ENCODE results near the gene LAPTM4A. TPM values are rescaled to one million over a fixed set of nuclear protein-coding genes. Genes with fewer than 3 reads are reported as not detected.

Gene LAPTM4A
- total RNA-seq, 2 experiments from 2014 or later = 8.4 to 26.2 TPM

GRCh38 chr2:19989667-19990415, 61.6 kb downstream of the LAPTM4A start, which contains the start of gene WDR35:
WDR35 (minus strand) TSS chr2:19990105; CDS start chr2:19990015, 90 bp downstream.
- Histone ChIP-seq H3K9me3 (ENCODE audit: low read length) (no peaks in the 10 kb centered on the region), H3K4me3 (ENCODE audit: low read depth, low read length, poor library complexity, severe bottlenecking) (no peak within 1 kb of the TSS), H3K36me3 (ENCODE audit: insufficient read depth, low read length) (no peaks in the 10 kb centered on the region), H3K27ac (ENCODE audit: low read depth, low read length, poor library complexity, severe bottlenecking) (no peak within 1 kb of the TSS), H3K4me1 (ENCODE audit: insufficient read depth, low read length, poor library complexity, severe bottlenecking) (no peaks in the 10 kb centered on the region), H3K79me2 (ENCODE audit: insufficient read depth, low read depth, low read length) (no peaks in the 10 kb centered on the region), H4K20me1 (ENCODE audit: insufficient read depth, low read length) (no peaks in the 10 kb centered on the region), H2AFZ (ENCODE audit: low read length) (no peak within 1 kb of the TSS), H3K9me2 (ENCODE audit: insufficient read depth, low read length) (no peaks in the 10 kb centered on the region), H3K4me2 (ENCODE audit: low read length) (peak within 1 kb of the TSS; percentile 51; the same call in 1 of the 2 replicates)
- no TSS peak for BruUV-seq (replicated peaks)
- intact Hi-C loops (cut with micrococcal nuclease; ENCODE audit: unreplicated experiment) = no loop called here
- TF ChIP-seq, protein P1, sequence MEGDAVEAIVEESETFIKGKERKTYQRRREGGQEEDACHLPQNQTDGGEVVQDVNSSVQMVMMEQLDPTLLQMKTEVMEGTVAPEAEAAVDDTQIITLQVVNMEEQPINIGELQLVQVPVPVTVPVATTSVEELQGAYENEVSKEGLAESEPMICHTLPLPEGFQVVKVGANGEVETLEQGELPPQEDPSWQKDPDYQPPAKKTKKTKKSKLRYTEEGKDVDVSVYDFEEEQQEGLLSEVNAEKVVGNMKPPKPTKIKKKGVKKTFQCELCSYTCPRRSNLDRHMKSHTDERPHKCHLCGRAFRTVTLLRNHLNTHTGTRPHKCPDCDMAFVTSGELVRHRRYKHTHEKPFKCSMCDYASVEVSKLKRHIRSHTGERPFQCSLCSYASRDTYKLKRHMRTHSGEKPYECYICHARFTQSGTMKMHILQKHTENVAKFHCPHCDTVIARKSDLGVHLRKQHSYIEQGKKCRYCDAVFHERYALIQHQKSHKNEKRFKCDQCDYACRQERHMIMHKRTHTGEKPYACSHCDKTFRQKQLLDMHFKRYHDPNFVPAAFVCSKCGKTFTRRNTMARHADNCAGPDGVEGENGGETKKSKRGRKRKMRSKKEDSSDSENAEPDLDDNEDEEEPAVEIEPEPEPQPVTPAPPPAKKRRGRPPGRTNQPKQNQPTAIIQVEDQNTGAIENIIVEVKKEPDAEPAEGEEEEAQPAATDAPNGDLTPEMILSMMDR (conservative IDR thresholded peaks at IDR 0.05; ENCODE audit: low read length) = no peak
- no peak for TF ChIP-seq EZH2phosphoT487 (IDR thresholded peaks at IDR 0.05; ENCODE audit: borderline replicate concordance, low read depth, low read length)
- DNase-seq (ENCODE audit: low spot score) = no peak
- CTCF ChIA-PET (ENCODE audit: unreplicated experiment) = no interaction called here
- POLR2A ChIA-PET = interaction anchor here (0.5 to 0.9 kb wide), 3 partner anchors 17 to 1430 kb away, joined by 3 read pairs; partner anchors contain the start of gene RDH14

DNA sequence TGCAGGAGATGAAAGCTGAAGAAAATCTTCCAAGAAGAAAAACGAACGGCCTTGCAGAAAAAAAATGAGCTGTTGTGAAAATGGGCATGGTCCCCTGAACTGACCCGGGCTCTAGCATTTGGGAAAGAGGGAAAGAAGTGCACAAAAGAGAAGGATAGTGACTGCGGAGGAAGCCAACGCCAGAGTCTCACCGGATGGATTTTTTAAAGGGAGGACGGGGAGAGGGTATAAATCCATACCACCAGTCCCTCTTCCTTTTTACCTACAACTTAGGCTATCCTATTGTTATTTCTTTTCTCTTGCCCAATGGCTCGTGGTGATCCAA, 62.1 kb downstream of the LAPTM4A start:
- Histone ChIP-seq H3K4me1 (ENCODE audit: insufficient read depth, low read length, poor library complexity, severe bottlenecking) (no peaks in the 10 kb centered on the region), H3K79me2 (ENCODE audit: insufficient read depth, low read depth, low read length) (no peaks in the 10 kb centered on the region), H3K9me3 (ENCODE audit: low read length) (no peaks in the 10 kb centered on the region), H3K4me3 (ENCODE audit: low read depth, low read length, poor library complexity, severe bottlenecking) (no peak overlapping the region), H4K20me1 (ENCODE audit: insufficient read depth, low read length) (no peaks in the 10 kb centered on the region), H3K27ac (ENCODE audit: low read depth, low read length, poor library complexity, severe bottlenecking) (no peak overlapping the region), H3K9me2 (ENCODE audit: insufficient read depth, low read length) (no peaks in the 10 kb centered on the region), H3K4me2 (ENCODE audit: low read length) (peak overlapping the region; percentile 51; the same call in 1 of the 2 replicates), H2AFZ (ENCODE audit: low read length) (no peak overlapping the region), H3K36me3 (ENCODE audit: insufficient read depth, low read length) (no peaks in the 10 kb centered on the region)
- no peak for TF ChIP-seq EZH2phosphoT487 (IDR thresholded peaks at IDR 0.05; ENCODE audit: borderline replicate concordance, low read depth, low read length)
- TF ChIP-seq, protein P1 (conservative IDR thresholded peaks at IDR 0.05; ENCODE audit: low read length) = no peak
- ChIA-PET POLR2A (interaction anchor here (0.5 to 0.9 kb wide), 3 partner anchors 17 to 1429 kb away, joined by 3 read pairs; partner anchors contain the start of gene RDH14), CTCF (ENCODE audit: unreplicated experiment) (no interaction called here)
- BruUV-seq (replicated peaks) = no TSS peak
- intact Hi-C loops (cut with micrococcal nuclease; ENCODE audit: unreplicated experiment) = no loop called here
- no peak for DNase-seq (ENCODE audit: low spot score)

DNA sequence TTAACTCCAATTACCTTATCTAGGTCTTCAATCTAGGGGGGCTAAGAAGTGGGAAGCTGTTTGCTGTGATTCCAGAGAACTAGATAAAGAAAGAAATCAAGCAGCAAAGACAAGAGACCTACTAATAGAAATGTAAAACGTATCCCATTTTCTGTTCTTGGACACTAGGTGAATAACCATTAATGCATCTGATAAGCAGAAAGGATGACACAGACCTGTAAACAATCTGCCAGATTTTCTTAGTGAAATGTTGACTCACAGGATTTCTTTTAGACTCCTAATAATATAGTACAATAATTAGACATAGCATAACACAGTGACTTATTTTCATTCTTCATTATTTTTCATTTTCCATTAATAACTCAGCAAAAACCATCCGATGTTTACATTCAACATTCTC, 62.8 kb downstream of the LAPTM4A start:
- CTCF ChIA-PET (ENCODE audit: unreplicated experiment) = no interaction called here
- H3K4me2 ChIP-seq (ENCODE audit: low read length) = no peak overlapping the region
- no peaks in the 10 kb centered on the region for H3K4me1 ChIP-seq (ENCODE audit: insufficient read depth, low read length, poor library complexity, severe bottlenecking)
- no peak overlapping the region for H3K27ac ChIP-seq (ENCODE audit: low read depth, low read length, poor library complexity, severe bottlenecking)
- no peak overlapping the region for H2AFZ ChIP-seq (ENCODE audit: low read length)
- no TSS peak for BruUV-seq (replicated peaks)
- H3K79me2 ChIP-seq (ENCODE audit: insufficient read depth, low read depth, low read length) = no peaks in the 10 kb centered on the region
- intact Hi-C loops (cut with micrococcal nuclease; ENCODE audit: unreplicated experiment) = no loop called here
- H3K36me3 ChIP-seq (ENCODE audit: insufficient read depth, low read length) = no peaks in the 10 kb centered on the region
- DNase-seq (ENCODE audit: low spot score) = no peak
- POLR2A ChIA-PET = interaction anchor here (1.0 kb wide), 1 partner anchor 27 kb away, joined by 3 read pairs; no protein-coding TSS in a partner anchor
- H3K9me3 ChIP-seq (ENCODE audit: low read length) = no peaks in the 10 kb centered on the region
- H3K9me2 ChIP-seq (ENCODE audit: insufficient read depth, low read length) = no peaks in the 10 kb centered on the region
- no peak overlapping the region for H3K4me3 ChIP-seq (ENCODE audit: low read depth, low read length, poor library complexity, severe bottlenecking)
- no peaks in the 10 kb centered on the region for H4K20me1 ChIP-seq (ENCODE audit: insufficient read depth, low read length)
- TF ChIP-seq EZH2phosphoT487 (IDR thresholded peaks at IDR 0.05; ENCODE audit: borderline replicate concordance, low read depth, low read length) = no peak
- TF ChIP-seq, protein P1 (conservative IDR thresholded peaks at IDR 0.05; ENCODE audit: low read length) = no peak

All from OCI-LY7 (cell line).